HG03097 (cell line): ENCODE data around the gene RAB31.
"Not testable (repeated sequence)": the region's sequence is repeated elsewhere in the genome, so short reads cannot be mapped to it uniquely, and the experiment has no call there.

ENCODE experiments used
- ATAC-seq: cut with Tn5 transposase; IDR thresholded peaks from one replicate; pipeline ENCODE4 v1.9.1; 2021; ENCODE audit not compliant: unreplicated experiment, low FRiP score

RAB31 gene

GRCh38 chr18:9901377-9901776 lies 193.3 kb downstream of the RAB31 start:
- ATAC-seq = no peak

DNA sequence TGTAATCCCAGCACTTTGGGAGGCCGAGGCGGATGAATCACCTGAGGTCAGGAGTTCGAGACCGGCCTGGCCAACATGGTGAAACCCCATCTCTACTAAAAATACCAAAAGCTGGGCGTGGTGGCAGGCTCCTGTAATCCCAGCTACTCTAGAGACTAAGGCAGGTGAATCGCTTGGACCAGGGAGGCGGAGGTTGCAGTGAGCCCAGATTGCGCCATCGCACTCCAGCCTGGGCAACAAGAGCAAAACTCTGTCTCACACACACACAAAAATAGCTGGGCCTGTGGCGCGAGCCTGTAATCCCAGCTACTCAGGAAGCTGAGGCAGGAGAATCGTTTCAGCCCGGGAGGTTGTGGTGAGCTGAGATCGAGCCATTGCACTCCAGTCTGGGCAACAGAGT lies 194.2 kb downstream of the RAB31 start:
- ATAC-seq = not testable (repeated sequence)

DNA sequence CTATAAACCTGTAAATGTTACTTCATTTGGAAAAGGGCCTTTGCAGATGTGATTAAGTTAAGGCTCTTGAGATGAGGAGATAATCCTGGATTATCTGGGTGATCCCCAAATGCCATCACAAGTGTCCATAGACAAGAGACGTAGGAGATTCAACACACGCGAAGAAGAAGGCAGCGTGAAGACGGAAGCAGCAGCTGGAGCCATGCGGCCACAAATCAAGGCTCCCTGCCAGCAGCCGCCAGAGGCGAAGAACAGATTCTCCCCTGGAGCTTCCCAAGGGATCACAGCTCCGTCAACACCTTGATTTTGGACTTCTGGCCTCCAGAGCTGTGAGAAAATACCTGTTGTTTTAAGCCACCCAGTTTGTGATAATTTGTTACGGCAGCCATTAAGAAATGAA lies 194.7 kb downstream of the RAB31 start:
- no peak for ATAC-seq

DNA sequence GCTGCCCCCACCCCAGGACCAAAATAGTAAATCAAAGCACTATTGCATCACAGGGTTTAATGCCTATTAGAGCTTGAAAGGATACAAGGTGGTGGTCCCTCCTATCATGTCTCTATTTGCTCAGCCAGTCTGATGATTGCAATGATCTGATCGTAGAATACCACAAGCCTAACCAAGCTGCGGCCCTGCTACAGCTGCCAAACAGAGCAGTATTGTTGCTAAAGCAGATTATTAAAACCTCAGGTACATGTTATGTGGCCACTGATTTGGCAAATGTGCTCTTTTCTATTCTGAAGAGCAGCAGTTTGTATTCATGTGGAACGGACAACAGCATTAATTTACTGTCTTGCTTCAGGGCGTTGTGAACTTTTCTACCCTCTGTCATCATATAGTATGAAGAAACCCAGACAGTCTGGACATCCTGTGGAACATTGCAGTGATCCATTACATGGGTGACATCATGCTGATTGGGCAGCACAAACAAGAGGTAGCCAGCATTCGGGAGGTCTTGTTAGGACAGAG lies 197.4 kb downstream of the RAB31 start:
- no peak for ATAC-seq

DNA sequence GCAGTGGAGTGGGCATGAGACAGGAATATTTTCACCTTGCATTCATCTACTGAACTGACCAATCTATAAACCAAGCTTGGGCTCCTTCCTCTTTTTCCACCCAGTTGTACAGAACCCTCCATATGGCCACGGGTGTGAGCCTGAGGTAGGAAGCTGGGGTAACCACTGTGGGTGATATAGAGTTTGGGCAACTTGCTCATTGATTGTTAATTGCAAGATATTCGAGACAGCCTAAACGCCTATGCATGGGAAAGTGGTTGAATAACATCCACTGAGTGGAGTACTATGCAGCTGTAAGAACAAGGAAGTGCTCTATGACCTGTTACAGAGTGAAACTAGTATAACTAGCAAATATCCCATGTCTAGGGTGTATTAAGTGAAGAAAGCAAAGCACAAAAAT lies 198.4 kb downstream of the RAB31 start:
- ATAC-seq = no peak

DNA sequence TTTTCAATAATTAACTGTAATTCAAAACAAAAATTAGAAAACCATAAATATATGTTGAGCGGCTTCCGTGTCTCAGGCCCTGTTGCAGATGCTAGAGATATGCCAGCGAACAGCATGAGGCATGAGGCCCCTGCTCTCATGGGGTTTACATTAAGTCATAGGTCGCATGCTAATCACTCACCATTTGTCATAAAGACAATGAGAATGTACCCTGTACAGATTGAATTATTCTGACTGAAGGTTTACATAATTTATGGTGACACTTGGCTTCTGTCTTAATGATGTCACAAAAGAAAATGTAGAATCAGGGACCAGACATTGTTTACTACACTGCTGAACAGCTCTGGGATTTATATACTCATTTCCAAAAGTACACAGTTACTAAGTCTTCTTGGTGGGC lies 199.8 kb downstream of the RAB31 start:
- no peak for ATAC-seq

- no peak for ATAC-seq
These were observed 202.0 kb downstream of the RAB31 start for GRCh38 chr18:9910071-9910470.

- no peak for ATAC-seq
These were observed 202.6 kb downstream of the RAB31 start for GRCh38 chr18:9910661-9911060.

GRCh38 chr18:9911226-9911625 lies 203.1 kb downstream of the RAB31 start:
- ATAC-seq = no peak
